Trophoblast cell (in vitro differentiated cells and primary cell): ENCODE measurements around the gene LYSMD4.

ENCODE experiments used
- DNase-seq, 2 donors: peaks; one replicate each; pipeline ENCODE4 v3.0.0-alpha.2; 2016
- H2AFZ ChIP-seq: 2 replicates; pipeline ENCODE4 v1.6.1; 2013; ENCODE audit warnings: low read length, moderate library complexity, mild to moderate bottlenecking; ENCODE audit not compliant: insufficient read depth, poor library complexity
- H2AK5ac ChIP-seq: 2 replicates; pipeline ENCODE4 v1.6.1; 2013; ENCODE audit warnings: mild to moderate bottlenecking, low read length
- H2BK120ac ChIP-seq: 2 replicates; pipeline ENCODE4 v1.6.1; 2013; ENCODE audit warnings: low read length, mild to moderate bottlenecking, moderate library complexity; ENCODE audit not compliant: insufficient read depth, poor library complexity
- H2BK12ac ChIP-seq: 2 replicates; pipeline ENCODE4 v1.6.1; 2013; ENCODE audit warnings: mild to moderate bottlenecking, low read length, moderate library complexity
- H2BK5ac ChIP-seq: 2 replicates; pipeline ENCODE4 v1.6.1; 2013; ENCODE audit warnings: low read length, low read depth, moderate library complexity, mild to moderate bottlenecking; ENCODE audit not compliant: poor library complexity
- H3K14ac ChIP-seq: 2 replicates; pipeline ENCODE4 v1.6.1; 2013; ENCODE audit warnings: mild to moderate bottlenecking, low read length
- H3K18ac ChIP-seq: 2 replicates; pipeline ENCODE4 v1.6.1; 2013; ENCODE audit warnings: mild to moderate bottlenecking, low read length
- H3K23ac ChIP-seq: 2 replicates; pipeline ENCODE4 v1.6.1; 2013; ENCODE audit warnings: low read length
- H3K27ac ChIP-seq: 2 replicates; pipeline ENCODE4 v1.5.1; 2013; ENCODE audit warnings: low read depth, mild to moderate bottlenecking, inconsistent platforms, low read length, moderate library complexity
- H3K27me3 ChIP-seq: 2 replicates; pipeline ENCODE4 v1.6.1; 2013; ENCODE audit warnings: inconsistent platforms, mild to moderate bottlenecking, low read length, moderate library complexity; ENCODE audit not compliant: insufficient read depth
- H3K36me3 ChIP-seq, 2 experiments: 1 replicate in 1 of 2; 2 replicates in 1 of 2; pipeline ENCODE4 v1.6.1; 2013; ENCODE audit warnings: low read length in 2 of 2, mild to moderate bottlenecking in 2 of 2, moderate library complexity in 1 of 2; ENCODE audit not compliant: insufficient read depth in 2 of 2, control insufficient read depth in 1 of 2
- H3K4ac ChIP-seq: 2 replicates; pipeline ENCODE4 v1.6.1; 2013; ENCODE audit warnings: low read depth, mild to moderate bottlenecking, low read length, moderate library complexity
- H3K4me1 ChIP-seq, 2 experiments: 1 replicate in 1 of 2; 2 replicates in 1 of 2; pipeline ENCODE4 v1.6.1; 2013; ENCODE audit warnings: low read length in 2 of 2, mild to moderate bottlenecking in 2 of 2, moderate library complexity in 1 of 2; ENCODE audit not compliant: insufficient read depth in 2 of 2, control insufficient read depth in 1 of 2
- H3K4me2 ChIP-seq: 2 replicates; pipeline ENCODE4 v1.6.1; 2013; ENCODE audit warnings: inconsistent platforms, mild to moderate bottlenecking, low read length, moderate library complexity
- H3K4me3 ChIP-seq: 2 replicates; pipeline ENCODE4 v1.5.1; 2013; ENCODE audit warnings: mild to moderate bottlenecking, low read depth, low read length, inconsistent platforms
- H3K79me1 ChIP-seq: one replicate; pipeline ENCODE4 v1.6.1; 2013; ENCODE audit warnings: low read length
- H3K79me2 ChIP-seq: 2 replicates; pipeline ENCODE4 v1.6.1; 2013; ENCODE audit warnings: low read length, mild to moderate bottlenecking; ENCODE audit not compliant: control insufficient read depth, insufficient read depth, poor library complexity
- H3K9ac ChIP-seq: 2 replicates; pipeline ENCODE4 v1.6.1; 2013; ENCODE audit warnings: mild to moderate bottlenecking, low read length
- H3K9me3 ChIP-seq: 2 replicates; pipeline ENCODE4 v1.6.1; 2013; ENCODE audit warnings: low read depth, mild to moderate bottlenecking, control low read depth, inconsistent platforms, low read length; ENCODE audit not compliant: insufficient read depth
- H4K12ac ChIP-seq: 2 replicates; pipeline ENCODE4 v1.6.1; 2013; ENCODE audit warnings: low read depth, mild to moderate bottlenecking, low read length, moderate library complexity
- H4K8ac ChIP-seq: 2 replicates; pipeline ENCODE4 v1.6.1; 2013; ENCODE audit warnings: low read depth, mild to moderate bottlenecking, low read length, moderate library complexity
- H4K91ac ChIP-seq: one replicate; pipeline ENCODE4 v1.6.1; 2013; ENCODE audit warnings: low read depth, mild to moderate bottlenecking, low read length, moderate library complexity
- WGBS: extraction: QIAGEN DNeasy Blood & Tissue Kit; methylation state at CpG from one replicate; pipeline ENCODE4 v1.1.7; 2013; ENCODE audit warnings: missing lambda C conversion rate; ENCODE audit not compliant: insufficient read length, insufficient coverage; ENCODE audit errors: extremely low coverage; 5-methylcytosine and 5-hydroxymethylcytosine counted together

Gene LYSMD4

DNA sequence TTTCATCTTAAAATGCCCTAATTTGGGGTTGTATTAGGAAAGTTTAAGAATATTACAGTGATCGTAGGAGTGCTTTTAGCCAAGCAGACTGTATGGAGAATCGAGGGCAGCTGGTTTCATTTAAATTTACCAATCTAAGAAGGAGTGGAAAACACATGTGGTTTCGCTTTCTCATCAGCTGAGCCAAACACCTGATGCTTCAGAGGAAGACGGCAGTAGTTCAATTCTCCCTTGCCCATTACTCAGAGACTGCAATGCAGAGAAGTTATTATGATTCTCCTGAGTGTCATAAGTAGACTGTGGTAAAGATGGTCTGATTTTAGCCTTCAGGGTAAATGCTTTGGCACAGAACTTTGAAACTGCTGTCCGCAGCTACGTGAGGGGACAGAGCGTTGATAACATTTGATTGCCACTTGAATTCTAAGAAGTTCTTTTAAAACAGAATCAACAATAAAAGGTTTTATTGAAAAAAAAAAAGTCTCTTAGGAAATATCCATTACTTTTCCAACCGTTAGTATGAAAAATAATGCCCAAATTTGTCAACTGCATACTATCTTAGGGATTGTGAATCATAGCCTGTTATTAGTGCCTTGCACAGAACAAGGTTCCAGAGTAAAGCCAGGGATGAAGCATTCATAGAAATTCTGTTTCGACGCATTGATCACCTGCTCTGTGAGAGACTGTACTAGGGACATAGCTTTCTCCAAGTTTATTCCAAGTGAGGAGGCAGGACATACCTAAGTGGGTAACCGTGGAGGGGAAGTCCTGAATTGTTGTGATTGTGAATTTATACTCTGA, 25.6 kb downstream of the LYSMD4 start:
- DNase-seq: no peak
- H3K14ac ChIP-seq: no peak overlapping the region
- no peak overlapping the region for H3K9ac ChIP-seq
- no peaks in the 10 kb centered on the region for H3K4me1 ChIP-seq
- no peak overlapping the region for H2BK5ac ChIP-seq
- H3K18ac ChIP-seq: no peak overlapping the region
- no peak overlapping the region for H2AFZ ChIP-seq
- H3K36me3 ChIP-seq: peaks cover 17 to 22% of the 10 kb centered on the region in 2 experiments
- H3K23ac ChIP-seq: no peak overlapping the region
- no peak overlapping the region for H3K27ac ChIP-seq
- H3K79me2 ChIP-seq: no peaks in the 10 kb centered on the region
- H3K4ac ChIP-seq: no peak overlapping the region
- H3K27me3 ChIP-seq: no peaks in the 10 kb centered on the region
- no CpG with 5 or more reads among the region's 11 CpGs for WGBS
- H2BK120ac ChIP-seq: no peak overlapping the region
- H3K79me1 ChIP-seq: no peaks in the 10 kb centered on the region
- H3K4me2 ChIP-seq: no peak overlapping the region
- H3K9me3 ChIP-seq: peaks cover 2% of the 10 kb centered on the region
- H4K91ac ChIP-seq: no peak overlapping the region
- no peak overlapping the region for H4K8ac ChIP-seq
- no peak overlapping the region for H2BK12ac ChIP-seq
- H4K12ac ChIP-seq: no peak overlapping the region
- no peak overlapping the region for H2AK5ac ChIP-seq
- no peak overlapping the region for H3K4me3 ChIP-seq

DNA sequence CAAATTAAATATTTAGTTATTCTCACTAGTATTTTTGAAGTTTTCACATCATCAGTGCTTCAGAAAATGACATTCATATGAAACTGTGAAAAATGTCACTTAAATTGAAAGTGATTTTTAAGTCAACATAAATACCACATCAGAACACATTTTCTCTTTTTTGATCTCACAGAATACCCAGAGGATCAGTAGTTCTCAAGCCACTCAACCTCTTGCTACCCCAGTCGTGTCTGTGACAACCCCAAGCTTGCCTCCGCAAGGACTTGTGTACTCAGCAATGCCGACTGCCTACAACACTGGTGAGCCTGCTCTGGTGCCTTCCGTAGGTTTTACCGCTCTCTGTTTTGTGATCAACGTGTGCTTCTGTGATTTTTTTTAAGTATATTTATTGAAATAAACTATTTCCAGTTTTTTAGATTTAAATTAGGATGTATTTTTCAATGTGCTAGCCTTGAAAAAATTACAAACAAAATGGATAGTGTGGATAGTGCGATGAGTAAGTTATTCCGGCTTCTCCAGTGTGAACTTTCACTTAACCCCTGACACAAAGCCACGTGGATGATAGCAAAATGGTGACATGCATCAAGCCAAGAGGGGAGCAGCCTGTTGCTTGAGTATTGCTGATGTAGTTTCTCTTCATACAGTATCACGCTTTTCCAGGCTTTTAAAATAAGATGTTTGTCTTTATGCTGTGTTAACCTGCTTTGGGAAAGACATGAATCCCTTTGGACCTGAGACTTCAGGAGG, 26.5 kb downstream of the LYSMD4 start:
- Histone ChIP-seq H4K8ac (no peak overlapping the region), H3K18ac (no peak overlapping the region), H2BK5ac (no peak overlapping the region), H3K4me1 (no peaks in the 10 kb centered on the region), H2BK12ac (no peak overlapping the region), H3K79me1 (no peaks in the 10 kb centered on the region), H3K4me3 (no peak overlapping the region), H3K27me3 (no peaks in the 10 kb centered on the region), H4K91ac (no peak overlapping the region), H3K9me3 (peaks cover 2% of the 10 kb centered on the region), H2AFZ (no peak overlapping the region), H3K79me2 (no peaks in the 10 kb centered on the region), H4K12ac (no peak overlapping the region), H3K4me2 (no peak overlapping the region), H2BK120ac (no peak overlapping the region), H2AK5ac (no peak overlapping the region), H3K23ac (no peak overlapping the region), H3K27ac (no peak overlapping the region), H3K4ac (no peak overlapping the region), H3K9ac (no peak overlapping the region), H3K36me3 (peaks cover 12 to 16% of the 10 kb centered on the region in 2 experiments), H3K14ac (no peak overlapping the region)
- no peak for DNase-seq
- no CpG with 5 or more reads among the region's 10 CpGs for WGBS

DNA sequence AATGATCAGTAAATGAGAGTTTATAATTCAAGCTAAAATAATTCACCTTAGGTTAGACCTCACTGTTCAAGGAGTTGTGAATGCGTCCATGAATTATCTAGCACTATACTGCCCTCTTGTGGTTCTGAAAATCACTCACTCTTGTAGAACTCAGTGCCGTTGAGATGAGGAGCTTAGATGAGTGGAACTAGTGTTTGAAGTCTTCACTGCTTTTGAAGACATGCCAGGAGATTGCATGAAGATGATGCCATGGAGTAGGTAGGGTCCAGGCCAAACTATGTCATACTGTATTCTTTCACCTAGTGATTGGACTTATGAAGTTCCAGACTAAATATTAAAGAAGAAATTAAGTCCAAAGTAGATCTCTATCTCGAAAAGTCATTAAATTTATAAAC, 28.8 kb downstream of the LYSMD4 start:
- Histone ChIP-seq H4K8ac (no peak overlapping the region), H3K79me2 (no peaks in the 10 kb centered on the region), H3K27me3 (no peaks in the 10 kb centered on the region), H4K91ac (no peak overlapping the region), H3K4me3 (no peak overlapping the region), H3K4ac (no peak overlapping the region), H2BK120ac (no peak overlapping the region), H3K4me1 (no peaks in the 10 kb centered on the region), H3K9ac (no peak overlapping the region), H3K79me1 (no peaks in the 10 kb centered on the region), H2BK12ac (no peak overlapping the region), H4K12ac (no peak overlapping the region), H2AFZ (no peak overlapping the region), H3K36me3 (peaks cover 0 to 3% of the 10 kb centered on the region in 2 experiments), H3K4me2 (no peak overlapping the region), H2AK5ac (no peak overlapping the region), H3K9me3 (peaks cover 2% of the 10 kb centered on the region), H3K18ac (no peak overlapping the region), H2BK5ac (no peak overlapping the region), H3K14ac (no peak overlapping the region), H3K27ac (no peak overlapping the region), H3K23ac (no peak overlapping the region)
- WGBS: no CpG with 5 or more reads among the region's 3 CpGs
- peak; percentile 55 to 98 for DNase-seq

DNA sequence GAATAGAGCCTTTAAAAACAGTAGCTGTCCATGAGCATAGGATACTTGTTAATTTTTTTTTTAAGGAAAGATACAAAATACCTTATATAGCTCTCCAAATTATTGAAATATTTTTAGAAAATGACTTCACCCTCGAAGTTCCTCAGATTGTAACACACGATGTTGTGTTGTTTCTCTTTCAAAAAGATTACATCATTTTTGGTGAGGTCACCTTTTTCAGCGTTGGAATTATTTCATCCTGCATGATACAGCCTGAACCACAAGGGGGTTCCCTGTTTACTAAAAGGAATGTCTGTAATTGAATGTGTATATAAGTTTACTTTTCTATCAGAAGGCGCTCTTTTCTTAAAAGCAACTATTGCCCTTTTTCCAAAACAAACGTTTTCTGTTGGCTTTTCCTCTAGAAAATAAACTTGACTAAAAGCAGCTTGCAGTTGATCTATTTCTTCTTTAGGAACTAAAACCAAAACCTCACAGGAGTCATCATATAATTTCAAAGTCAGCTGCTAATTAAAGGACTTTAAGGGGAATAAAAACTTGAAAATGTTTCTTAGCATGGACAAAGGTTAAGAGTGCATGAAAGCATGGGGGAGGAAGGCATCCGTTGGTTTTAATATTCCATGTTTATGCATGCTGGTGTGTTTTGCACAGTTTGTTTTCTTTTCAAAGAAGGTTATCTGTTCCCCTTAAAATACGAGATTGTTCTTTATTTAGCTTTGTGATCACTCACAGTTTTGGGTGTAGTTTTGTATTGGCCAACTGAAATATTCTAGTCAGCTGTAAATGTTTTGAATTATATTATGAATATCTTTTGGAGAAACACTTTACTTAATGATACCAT, 29.4 kb downstream of the LYSMD4 start:
- Histone ChIP-seq H2AFZ (no peak overlapping the region), H3K36me3 (no peaks in the 10 kb centered on the region), H3K23ac (no peak overlapping the region), H3K79me1 (no peaks in the 10 kb centered on the region), H3K9me3 (peaks cover 2% of the 10 kb centered on the region), H3K4ac (no peak overlapping the region), H3K18ac (no peak overlapping the region), H3K9ac (no peak overlapping the region), H4K8ac (no peak overlapping the region), H3K27ac (no peak overlapping the region), H2AK5ac (no peak overlapping the region), H3K4me2 (no peak overlapping the region), H4K91ac (no peak overlapping the region), H3K4me1 (no peaks in the 10 kb centered on the region), H2BK120ac (no peak overlapping the region), H4K12ac (no peak overlapping the region), H3K14ac (no peak overlapping the region), H2BK12ac (no peak overlapping the region), H3K27me3 (no peaks in the 10 kb centered on the region), H3K4me3 (no peak overlapping the region), H3K79me2 (no peaks in the 10 kb centered on the region), H2BK5ac (no peak overlapping the region)
- no CpG with 5 or more reads among the region's 7 CpGs for WGBS
- peak; percentile 52 to 93 for DNase-seq
